GM18505 (cell line): Measurements from ENCODE around the gene NRXN3.
"Not testable (repeated sequence)": the region's sequence is repeated elsewhere in the genome, so short reads cannot be mapped to it uniquely, and the experiment has no call there.

Source experiments
- ATAC-seq: cut with Tn5 transposase; IDR thresholded peaks from one replicate; pipeline ENCODE4 v1.9.1; 2021; ENCODE audit not compliant: unreplicated experiment
- POLR2A ChIP-seq: IDR thresholded peaks from 4 replicates; pipeline ENCODE4 v1.6.1; 2011; ENCODE audit warnings: borderline replicate concordance; ENCODE audit not compliant: insufficient read depth, insufficient read length; ENCODE audit errors: extremely low read depth

NRXN3 gene

DNA sequence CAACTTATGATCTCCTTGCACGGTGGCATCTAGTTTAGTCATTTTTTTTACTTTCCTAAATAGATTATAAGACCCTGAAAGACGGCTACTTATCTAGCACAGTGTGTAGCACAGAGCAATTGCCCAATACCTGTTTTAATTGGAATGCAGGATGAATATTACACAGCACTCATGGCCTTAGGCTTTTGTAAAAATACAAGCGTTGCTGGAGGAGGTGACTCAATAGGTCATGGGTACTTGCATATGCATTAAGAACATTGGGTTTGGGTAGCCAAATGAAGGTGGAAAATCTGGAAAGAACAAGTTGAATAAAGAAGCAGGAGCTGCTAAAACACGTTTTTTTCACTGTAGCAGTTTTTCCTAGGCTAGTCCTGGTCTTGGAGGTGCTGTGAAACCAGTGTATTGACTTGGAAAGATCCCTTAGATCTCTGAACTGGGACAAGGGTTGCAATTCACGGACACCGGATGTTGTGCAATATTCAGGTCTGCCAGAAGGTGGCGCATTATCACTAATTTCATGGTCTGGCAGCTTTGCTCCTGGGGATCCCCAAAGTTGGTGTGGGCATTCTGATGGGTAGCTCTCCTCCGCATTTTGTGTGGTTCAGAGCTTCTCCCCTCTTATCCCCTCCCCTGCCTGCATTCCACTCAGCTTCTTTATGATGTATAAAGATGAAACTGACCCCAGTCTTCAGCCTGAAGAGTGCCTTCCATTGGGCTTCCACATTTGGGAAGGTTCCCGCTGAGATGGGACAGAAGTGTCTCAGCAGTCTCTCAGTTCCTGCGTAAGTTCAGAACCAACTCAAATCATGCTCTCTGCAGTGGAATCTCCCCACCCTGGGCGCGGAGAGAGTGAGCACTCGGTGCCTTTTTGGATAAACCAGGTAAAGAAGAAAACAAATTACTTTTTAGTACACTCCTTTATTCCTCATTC, 278.3 kb downstream of the NRXN3 start:
- TF ChIP-seq POLR2A, result no peak
- ATAC-seq, result no peak

DNA sequence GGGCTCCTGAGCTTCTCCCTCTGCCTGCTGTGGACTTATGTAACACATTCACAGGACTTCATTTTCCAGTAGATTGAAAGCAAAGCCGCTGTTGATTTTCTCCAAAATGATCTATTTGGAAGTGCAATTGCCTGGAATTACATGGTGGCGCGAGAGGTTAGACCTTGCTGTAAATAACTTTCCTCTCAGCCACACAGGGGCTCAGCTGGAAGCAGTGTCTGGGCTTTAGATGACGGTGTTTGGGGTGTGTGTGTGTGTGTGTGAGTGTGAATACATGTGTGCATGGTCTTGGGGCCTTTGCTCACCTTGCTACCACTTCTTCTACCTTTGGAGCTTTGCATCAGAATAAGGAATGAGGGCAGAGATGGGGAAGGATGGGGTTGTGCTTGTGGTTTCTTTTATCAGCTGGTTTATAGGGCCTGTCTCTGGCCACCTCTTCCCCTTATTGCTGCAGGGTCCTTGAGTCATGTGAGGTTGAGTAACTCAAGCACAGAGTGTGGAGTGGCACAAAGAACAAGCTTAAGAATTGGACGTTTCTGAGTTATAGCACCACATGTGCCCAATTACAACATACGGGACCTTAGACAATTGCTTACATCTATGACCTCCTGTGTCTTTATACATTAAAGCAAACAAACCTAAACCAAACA, 280.6 kb downstream of the NRXN3 start:
- TF ChIP-seq POLR2A, result no peak
- ATAC-seq, result no peak

- TF ChIP-seq POLR2A, result no peak
- ATAC-seq, result no peak
Observed at GRCh38 chr14:78451319-78451695, 281.1 kb downstream of the NRXN3 start.

- no peak for TF ChIP-seq POLR2A
- peak; percentile 89 for ATAC-seq
Observed at GRCh38 chr14:78455896-78456435, 285.8 kb downstream of the NRXN3 start.

DNA sequence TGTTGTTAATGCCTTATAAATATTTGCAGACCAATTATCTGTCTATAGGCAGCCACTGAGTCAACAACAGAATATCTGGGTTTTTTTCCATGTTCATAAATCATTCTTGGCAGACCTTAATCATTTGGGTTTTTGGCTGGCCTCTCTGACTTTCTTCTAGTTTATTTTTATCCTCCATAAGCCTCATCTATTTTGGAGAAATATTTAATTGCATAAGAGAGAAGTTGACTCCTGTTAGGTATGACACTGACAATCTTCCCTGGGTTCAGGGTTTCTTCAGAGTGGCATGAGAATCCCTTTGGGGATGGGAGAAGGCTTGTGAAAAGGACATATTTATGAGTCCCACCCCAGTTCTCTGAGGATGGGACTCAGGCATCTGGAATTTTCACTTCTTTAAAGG, 299.8 kb downstream of the NRXN3 start:
- no peak for TF ChIP-seq POLR2A
- no peak for ATAC-seq

GRCh38 chr14:78479127-78479780, 309.1 kb downstream of the NRXN3 start:
- TF ChIP-seq POLR2A, result no peak
- no peak for ATAC-seq

DNA sequence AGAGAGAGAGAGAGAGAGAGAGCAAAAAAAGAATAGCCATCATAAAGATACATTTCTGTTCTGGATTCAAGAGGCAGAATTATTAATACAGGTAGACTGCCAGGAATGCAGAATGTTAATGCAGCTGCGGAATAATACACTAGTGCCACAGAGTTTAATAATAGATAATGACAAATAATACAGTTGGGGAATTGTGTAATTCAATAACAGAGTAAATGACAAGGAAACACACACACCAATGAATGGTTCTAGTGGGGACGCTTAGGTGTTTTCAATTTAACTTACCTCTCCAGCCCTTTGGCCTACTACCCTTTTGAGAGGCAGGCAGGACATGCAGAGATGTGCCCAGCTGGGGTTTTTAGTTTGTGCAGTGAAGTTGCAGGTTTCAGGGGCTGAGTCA, 313.9 kb downstream of the NRXN3 start:
- no peak for TF ChIP-seq POLR2A

GRCh38 chr14:78486081-78486480, 315.9 kb downstream of the NRXN3 start:
- no peak for TF ChIP-seq POLR2A
- ATAC-seq, result no peak

More for the DNA sequence above, 313.9 kb downstream of the NRXN3 start:
- no peak for ATAC-seq

DNA sequence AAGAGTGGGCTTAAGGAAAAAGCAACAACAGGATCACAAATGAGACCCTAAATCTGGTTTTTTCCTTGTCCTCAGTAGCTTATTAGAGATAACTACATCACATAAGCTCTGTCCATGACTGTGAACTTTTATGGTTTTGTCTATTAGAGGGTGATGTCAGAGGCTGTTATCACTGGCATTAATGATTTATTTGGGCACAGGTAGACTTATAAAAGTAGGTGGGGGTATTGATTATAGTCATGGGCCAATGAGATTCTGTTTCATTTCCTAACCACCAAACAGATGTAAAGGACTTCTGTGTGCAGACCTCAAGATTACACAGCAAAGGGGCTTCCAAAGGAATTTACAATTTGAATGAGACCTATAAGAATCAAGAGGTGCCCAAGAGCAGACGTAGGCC, 316.4 kb downstream of the NRXN3 start:
- ATAC-seq, result no peak
- no peak for TF ChIP-seq POLR2A

DNA sequence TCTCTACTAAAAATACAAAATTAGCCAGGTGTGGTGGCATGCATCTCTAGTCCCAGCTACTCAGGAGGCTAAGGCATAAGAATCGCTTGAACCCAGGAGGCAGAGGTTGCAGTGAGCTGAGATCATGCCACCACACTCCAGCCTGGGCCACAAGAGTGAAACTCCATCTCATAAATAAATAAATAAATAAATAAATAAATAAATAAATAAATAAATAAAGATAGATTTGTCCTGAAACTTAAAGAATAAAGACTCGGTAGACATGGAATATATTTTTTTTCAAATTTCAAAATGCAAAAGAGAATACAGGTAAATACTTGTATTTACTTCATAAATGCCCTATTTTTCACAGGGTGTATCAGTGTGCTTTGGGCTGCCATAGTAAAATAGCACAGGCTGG, 317.4 kb downstream of the NRXN3 start:
- ATAC-seq, result not testable (repeated sequence)

- no peak for ATAC-seq
- TF ChIP-seq POLR2A, result no peak
Observed at GRCh38 chr14:78488938-78489337, 318.8 kb downstream of the NRXN3 start.

DNA sequence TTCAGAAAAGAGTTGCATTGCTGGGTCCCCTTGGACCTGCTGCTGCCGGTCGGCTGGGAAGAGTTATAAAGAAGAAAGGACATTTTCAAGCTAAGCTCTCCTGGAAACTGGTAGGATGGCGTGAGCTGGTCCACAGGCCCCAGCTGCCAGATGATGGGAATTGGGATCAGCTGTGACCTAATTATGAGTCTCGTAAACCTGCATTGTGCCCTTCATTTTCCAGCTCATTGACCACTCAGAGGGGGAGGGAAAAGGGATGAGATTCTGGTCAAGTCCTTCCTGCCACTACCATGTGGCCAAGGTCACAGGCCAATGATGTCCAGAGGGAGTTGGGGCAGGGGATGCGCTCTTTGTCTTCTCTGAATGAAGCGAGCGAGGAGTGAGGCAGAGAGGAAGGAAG, 320.9 kb downstream of the NRXN3 start:
- no peak for ATAC-seq
- no peak for TF ChIP-seq POLR2A

- no peak for ATAC-seq
- TF ChIP-seq POLR2A, result no peak
Observed at GRCh38 chr14:78498062-78498595, 328.0 kb downstream of the NRXN3 start.

DNA sequence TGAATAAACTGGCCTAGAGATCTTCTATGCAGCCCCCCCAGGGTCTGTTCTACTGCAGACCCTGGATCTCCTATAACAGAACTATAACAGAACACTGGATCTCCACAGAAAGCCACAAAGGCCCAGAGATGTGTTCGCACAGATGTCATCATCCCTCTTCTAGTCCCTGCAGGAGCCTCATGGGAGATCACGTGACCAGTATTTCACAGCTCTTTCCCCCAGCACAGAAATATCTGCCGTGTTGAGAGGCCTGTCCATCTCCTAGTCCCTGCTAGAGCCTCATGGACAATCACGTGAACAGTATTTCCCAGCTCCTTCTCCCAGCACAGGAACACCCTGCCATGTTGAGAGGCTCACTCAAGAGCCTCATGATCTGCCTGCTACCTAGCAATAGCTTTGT, 331.7 kb downstream of the NRXN3 start:
- TF ChIP-seq POLR2A, result no peak

GRCh38 chr14:78508023-78508422, 337.9 kb downstream of the NRXN3 start:
- TF ChIP-seq POLR2A, result no peak
- no peak for ATAC-seq

More for the DNA sequence above, 331.7 kb downstream of the NRXN3 start:
- no peak for ATAC-seq
